ENCODE results near the gene CLDN16.
A peak's percentile ranks its signal among the peaks of the same experiment; 100 is the strongest.

Gene CLDN16, protein sequence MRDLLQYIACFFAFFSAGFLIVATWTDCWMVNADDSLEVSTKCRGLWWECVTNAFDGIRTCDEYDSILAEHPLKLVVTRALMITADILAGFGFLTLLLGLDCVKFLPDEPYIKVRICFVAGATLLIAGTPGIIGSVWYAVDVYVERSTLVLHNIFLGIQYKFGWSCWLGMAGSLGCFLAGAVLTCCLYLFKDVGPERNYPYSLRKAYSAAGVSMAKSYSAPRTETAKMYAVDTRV

DNA sequence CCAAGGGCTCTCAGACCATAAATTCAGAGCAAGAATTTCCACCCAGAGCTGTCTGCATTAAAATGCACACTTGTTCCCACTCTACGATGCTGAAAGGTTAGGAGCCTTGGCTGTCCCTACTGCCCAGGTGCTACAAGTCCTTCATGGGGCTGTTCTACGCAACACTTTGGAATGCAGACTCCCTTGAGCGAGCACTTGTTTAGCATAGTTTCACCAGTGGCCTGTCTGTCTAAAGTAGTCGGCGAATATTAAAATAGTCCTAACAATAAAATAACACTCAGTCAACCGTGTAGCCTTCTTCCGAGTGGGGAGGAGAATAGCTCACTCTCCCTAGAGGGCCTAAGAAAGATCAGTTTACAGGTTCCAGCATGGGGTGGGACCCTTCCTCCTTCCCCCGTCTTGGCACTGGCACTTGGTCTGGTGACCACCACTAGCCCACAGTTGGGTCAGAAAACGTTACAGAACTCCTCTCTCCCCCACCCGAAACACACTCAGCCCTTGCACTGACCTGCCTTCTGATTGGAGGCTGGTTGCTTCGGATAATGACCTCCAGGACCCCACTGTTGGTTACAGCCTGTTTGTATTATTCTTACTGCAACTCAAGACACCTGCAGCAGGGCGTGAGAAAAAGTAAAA lies at the start of gene CLDN16:
Gene CLDN16 (plus strand): TSS at position 586 of the 636 bp plus-strand sequence. CDS start 167 bp downstream, outside the sequence.
- no peak for DNase-seq (ENCODE audit: low read depth)

DNA sequence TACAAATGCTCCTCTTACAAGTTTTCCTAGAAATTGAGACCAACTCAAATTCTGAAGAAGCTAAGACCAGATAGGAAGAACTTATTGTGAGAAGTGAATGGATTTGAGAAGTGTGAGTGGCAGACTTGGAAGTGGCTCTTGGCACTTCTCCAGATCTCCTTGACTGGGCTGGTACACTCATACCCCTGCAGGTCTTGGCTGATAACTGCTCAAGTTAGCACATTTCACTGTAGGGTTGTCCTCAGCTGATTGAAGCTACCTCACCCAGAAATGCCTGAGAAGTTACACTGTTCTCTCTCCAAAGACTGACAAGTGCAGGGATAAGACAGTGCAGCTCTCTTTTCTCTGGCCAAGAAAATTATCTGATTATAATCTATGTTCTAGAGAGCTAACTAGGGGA lies 49.2 kb upstream of the CLDN16 start:
- no peak for DNase-seq (ENCODE audit: low read depth)

DNA sequence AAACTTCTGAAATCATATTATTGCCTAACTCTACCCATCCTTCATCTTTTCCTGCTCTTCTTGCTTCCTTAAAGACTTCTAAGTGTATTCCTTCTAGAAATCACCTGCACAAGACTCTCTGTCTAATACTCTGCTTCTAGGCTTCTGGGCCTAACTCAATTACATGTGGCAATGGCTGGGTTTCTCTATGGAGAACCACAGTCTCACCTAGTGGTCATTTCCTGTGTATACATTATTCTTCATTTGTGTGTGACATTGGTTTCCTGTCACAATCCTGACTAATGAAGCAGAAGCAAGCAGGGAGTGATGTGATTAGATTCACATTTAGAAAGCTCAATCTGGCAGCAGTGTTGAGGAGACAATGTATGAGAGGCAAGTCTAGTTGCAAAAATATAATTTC lies 48.8 kb upstream of the CLDN16 start:
- no peak for DNase-seq (ENCODE audit: low read depth)

DNA sequence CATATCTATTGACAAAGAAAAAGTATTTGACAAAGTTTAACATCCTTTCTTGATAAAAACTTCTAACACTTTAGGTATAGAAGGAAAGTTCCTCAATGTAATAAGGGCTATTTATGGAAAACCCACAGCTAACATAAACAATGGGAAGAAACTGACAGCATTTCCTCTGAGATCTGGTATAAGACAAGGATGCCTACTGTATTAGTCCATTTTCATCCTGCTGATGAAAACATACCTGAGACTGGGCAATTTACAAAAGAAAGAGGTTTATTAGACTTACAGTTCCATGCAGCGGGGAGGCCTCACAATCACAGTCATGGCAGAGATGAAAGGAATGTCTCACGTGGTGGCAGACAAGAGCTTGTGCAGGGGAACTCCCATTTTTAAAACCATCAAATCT lies 47.9 kb upstream of the CLDN16 start:
- no peak for DNase-seq (ENCODE audit: low read depth)

DNA sequence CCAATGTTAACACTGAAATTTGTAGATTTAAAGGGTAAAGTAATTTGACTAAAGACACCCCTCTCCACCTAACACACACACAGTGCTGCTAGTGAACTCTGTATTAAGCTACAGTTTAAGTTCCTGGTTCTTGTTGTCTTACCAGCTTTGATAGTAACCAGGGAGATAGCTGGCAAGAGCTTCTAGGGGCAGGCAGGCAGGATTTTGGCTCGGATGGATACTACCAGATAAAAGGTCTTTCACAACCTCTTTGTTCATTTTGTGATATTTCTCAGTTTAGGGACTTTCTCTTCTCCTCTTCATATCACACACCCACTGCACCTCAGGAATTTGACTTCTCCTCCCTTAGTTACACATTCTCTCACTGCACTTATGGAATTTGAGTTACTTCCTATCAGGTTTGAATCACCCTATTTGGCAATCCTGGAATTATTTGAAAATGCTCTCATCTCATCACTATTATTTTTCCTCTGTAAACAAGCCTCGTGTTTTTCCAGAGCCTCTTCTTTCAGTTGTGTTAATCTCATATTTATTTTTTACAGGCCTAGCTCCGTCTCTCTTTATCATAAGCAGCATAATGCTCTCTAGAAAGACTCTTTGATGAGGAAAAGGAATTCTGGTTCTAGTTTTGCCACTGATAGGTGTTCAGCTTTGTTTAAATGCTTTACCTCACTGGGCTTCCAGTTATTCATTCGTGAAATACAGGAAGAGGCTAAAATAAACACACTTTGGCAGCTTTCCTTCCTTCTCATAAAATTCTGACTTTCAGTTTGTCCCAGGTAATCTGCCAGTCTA lies 42.7 kb upstream of the CLDN16 start:
- DNase-seq (ENCODE audit: low read depth), result peak; percentile 81

DNA sequence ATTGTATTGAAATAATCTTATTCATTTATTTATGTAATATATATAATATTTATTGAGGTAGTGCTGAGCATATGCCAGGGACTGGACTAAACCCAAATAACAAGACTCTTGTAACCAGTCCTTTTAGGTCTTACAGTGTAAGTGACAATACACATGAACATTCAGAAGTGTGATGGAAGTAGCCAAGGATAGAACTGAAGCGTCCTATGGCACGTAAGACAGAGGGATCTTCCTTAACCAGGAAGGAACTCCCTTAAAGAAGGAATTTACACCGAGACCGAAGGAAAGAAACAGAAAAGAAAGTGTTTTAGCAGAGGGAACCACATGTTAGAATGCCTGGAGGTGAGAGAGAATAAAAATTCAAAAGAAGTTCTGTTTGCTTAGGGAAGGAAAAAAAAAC lies 42.1 kb upstream of the CLDN16 start:
- DNase-seq (ENCODE audit: low read depth), result no peak

DNA sequence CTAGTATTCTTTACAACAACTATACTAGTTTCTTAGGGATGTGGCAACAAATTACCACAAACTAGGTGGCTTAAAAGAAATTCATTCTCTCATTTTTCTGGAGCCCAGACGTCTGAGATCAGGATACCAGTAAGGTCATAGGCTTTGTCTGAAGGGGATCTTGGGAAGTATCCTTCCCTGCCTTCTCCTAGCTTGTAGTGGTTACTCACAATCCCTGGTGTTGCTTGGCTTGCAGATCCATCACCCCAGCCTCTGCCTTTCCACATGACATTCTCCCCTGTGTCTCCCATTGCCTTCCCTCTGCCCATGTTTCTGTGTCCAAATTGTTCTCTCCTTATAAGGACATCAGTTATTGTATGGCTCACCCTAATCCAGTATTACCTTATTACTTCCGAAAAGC lies 41.4 kb upstream of the CLDN16 start:
- no peak for DNase-seq (ENCODE audit: low read depth)

DNA sequence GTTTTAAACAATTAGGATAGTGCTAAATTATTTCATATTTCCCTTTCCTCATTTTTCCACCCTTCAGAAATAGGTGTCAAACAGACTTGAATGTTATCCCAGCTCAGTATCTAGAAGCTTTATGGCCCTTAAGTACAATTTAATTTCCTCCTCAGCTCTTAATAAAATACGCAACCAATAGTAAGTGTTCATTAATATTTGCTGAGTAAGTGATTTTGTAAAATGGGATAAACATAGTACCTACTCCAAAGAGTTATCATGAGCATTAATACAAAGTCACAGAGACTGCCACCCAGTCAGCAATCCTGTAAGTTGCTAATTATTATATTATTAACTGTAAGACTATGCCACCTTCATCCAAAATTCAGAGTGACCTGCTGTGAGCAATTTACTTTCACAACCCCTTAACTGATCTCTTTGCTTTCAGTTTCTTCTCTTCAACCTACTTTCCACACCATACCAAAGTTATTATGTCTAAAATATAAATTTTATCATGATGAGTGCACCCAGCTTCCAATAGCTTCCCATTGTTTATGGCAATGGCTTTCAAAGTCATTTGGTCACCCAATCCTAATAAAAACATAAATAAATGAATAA lies 35.0 kb upstream of the CLDN16 start:
- DNase-seq (ENCODE audit: low read depth), result no peak

DNA sequence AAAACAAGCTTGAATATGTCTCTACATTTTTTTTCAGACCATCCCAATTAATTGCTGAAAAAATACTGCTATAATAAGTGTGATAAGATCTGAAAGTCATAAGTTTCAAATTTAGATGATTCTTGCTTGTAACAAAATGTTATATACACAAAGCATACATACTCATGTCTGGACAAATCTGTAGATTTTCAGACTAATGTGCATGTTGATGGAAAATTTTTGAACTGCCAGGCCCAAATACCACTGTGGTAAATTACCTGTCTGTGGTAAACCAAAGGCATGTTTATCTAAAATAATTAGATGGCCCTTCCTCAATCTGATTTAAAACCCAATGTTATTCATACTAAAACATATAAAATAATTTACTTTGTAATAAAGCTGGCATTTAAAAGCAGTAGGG lies 31.7 kb upstream of the CLDN16 start:
- DNase-seq (ENCODE audit: low read depth), result no peak

DNA sequence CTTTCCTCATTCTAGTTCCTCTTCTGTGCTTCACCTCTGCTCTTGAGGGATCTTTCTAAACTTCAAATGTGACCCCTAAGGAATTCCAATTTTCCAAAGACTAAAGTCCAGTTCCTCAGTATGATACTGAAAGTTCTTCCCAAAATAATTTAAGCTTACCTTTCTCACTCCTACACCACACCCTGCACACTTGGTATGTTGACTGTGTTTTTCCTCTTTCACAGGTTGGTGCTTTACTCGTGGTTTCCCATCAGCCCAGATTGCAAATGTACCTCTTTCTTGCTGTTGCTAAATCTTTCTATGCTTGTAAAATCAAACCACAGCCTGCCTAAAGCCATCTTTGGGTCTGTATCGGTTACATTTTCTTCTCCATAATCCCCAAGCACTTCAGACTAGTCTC lies 30.5 kb upstream of the CLDN16 start:
- DNase-seq (ENCODE audit: low read depth), result no peak

DNA sequence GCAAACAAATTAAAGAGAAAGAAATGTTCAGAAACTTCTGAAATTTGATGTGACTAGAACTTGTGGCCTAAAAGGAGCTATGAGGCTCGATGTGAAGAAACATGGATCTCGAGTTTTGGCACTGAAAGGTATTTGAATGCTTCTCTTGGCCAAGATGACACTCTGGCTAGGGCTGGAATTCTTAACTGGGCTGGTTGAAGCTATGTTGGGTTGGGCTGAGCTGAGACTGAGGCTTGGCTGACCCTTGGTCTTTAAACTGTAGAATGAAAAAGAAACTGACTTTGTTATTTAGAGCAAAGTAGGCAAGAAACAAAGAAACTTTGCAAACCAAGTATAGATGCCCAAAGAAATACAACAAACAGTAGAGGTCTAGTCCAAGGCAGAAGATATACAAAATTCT lies 28.1 kb upstream of the CLDN16 start:
- DNase-seq (ENCODE audit: low read depth), result no peak

DNA sequence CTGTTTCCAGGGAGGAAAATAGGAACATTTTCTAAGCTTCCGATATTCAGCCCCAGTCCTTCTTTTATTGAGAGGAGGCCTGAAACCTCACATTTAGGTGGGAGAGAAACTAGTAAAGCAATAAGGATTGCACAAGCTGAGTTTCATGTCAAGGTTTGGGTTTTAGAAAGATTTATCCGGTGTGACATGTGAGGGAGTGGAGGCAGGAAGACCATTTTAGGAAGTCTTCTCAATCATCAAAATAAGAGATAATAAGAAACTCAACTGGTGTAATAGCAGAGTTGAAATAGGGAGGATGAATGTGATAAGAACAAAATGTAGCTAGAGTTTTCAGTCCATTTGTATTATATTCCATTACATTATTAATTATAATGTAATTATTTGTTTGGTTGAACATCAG lies 27.7 kb upstream of the CLDN16 start:
- DNase-seq (ENCODE audit: low read depth), result no peak

DNA sequence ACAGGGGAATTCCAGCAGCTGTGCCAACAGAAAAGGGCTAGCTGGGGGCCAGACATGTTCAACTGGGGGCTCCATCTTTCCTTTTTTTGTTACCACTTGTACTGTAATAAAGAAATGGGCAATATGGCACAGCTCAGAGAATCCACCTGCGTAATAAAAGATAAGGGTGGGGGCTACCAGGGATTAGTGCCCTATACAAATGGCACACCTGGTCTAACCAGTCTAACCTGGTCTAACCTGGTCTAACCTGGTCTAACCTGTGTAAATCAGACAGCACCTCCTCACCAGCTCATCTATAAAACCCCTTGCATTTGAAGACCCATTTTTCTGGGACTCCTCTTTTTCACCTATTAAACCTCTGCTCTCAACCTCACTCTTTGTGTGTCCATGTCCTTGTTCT lies 26.2 kb upstream of the CLDN16 start:
- DNase-seq (ENCODE audit: low read depth), result no peak

DNA sequence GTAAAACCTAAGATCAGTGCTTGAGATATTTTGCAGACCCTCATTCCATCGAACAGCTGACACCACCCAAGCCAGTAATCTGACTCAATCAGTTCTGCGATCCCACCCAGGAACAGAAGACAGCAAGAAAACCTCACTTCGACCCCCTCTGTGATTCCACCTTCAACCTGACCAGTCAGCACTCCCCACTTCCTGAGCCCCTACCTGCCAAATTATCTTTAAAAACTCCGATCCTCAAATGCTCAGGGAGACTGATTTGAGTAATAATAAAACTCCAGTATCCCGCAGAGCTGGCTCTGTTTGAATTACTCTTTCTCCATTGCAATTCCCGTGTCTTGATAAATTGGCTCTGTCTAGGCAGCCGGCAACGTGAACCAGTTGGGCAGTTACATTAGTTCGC lies 25.7 kb upstream of the CLDN16 start:
- DNase-seq (ENCODE audit: low read depth), result no peak

DNA sequence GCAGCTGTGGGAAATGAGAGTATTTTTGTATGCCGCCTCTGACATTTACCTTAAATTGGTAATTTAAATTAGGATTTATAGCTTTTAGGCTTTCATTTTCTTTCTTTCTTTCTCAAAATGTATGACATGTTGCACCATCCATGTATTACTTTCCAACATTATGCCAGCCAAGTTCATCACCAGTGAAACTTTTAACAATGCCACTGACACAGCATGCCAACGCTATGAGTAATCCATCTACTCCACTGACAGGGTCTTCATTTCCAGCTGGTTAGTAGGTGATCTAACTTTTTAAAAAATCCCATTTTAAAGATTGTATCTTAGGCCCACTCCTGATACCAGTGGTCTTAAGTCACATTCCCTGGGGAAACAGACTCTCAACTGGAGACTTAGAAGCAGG lies 21.8 kb upstream of the CLDN16 start:
- peak; percentile 40 for DNase-seq (ENCODE audit: low read depth)

DNA sequence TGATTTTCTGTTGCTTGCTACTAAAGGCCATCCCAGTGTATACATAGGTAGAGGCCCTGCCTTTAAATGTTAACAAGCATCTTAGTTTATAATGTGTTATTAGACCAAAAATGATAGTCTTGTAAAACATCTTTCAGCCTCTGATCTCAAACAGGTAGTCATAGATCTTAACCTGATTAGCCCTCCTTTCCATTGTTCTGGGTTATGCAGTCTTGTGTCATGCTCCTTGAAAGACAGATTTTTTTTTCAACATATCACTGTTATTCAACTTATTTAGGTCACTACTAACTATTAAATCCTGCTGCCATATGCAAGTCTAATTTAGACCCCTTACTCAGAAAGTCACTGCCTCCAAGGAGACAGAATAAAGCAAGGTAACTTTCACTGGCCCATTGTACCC lies 19.1 kb upstream of the CLDN16 start:
- DNase-seq (ENCODE audit: low read depth), result no peak

DNA sequence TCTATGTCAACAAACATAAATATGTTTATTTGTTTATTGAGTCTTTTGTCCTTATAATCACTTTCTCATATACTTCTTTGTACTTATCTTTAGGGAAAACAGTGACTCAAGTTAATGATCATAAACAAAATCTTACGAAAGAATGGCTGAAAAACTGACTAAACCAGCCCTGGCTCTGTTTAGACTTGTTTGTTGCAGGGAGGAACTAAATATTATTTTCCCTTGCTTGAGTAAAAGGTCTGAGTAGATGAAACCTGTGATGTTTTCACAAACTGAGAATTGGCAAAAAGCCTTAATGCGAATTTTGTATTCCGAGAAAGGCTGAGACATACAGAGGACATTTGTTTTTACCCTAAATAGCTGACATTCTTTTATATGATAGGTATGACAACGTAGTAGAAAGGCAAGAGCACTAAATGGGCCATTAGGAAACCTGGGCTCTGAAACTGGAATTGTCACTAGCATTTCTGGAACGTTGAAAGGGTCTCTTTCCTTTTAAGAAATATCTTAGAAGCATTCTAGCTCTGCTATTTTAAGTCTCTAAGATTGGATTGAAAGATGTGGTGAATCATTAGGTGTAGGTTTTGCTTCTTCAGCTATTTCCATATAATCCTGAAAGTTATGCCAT lies 18.2 kb upstream of the CLDN16 start:
- no peak for DNase-seq (ENCODE audit: low read depth)

DNA sequence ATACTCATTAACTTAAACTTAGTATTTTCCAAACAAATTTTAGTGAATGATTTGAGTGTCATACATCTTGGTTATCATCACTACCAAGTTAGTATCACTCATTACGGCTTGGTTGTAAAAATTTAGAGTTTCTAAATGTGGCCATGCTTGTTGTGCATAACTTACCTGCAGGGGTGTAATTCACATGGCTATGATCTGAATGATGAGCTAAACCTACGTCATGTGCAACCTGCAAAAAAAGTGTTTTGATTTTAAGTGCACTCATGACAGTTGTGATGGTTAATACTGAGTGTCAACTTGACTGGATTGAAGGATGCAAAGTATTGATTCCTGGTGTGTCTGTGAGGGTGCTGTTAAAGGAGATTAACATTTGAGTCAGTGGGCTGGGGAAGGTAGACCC lies 17.6 kb upstream of the CLDN16 start:
- DNase-seq (ENCODE audit: low read depth), result no peak

DNA sequence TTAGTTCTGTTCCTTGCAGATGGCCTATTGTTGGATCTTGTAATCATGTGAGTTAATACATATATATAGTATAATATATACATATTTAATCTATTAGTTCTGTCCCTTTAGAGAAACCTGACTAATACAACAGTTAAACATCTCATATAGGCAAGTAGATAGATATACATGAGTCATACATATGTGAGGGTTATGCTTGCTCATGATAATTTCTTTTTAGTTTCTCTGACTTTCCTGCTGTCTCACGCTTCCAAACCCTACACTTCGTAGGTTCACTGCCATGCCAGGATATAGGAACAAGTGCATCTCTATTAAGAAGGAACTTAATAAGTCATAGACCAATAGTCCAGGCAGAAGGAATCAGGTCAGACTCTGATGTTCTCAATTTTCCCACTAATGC lies 16.8 kb upstream of the CLDN16 start:
- no peak for DNase-seq (ENCODE audit: low read depth)

DNA sequence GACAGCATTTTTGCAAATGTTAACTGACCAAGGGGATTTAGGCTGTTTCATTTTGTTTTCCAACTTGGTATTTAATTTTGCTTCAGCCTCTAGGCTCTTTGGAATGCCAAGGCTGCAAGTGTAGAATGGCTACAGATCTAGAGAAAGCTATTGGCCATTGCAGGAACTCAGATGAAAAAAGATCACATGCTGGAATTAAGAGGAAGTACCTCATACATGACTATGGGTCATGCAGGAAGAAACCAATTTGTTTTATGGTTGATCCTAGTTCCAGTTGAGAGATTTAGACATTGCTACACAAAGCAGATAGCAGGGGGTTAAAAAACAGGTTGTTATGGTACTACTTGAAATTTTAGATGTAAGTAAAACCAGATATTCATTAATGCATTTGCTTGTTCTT lies 12.7 kb upstream of the CLDN16 start:
- DNase-seq (ENCODE audit: low read depth), result no peak

DNA sequence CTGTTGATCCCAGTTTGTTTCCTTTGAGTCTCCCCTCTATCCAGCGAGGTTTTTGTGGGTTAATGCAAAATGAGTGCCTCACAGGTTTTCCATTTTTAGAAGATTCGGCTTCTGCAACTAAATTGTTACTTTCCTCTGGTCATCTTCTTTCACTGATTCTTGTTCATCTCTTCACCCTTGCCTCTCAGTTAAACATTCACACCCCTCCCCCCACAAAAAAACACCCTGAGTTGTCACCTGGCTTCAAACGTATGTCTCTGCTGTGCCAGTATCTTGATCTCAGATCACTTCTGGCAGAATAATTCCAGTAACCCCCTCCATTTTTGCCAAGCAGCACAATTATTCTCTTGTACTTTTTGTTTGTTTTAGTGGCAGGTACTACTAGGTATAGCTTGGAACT lies 12.3 kb upstream of the CLDN16 start:
- no peak for DNase-seq (ENCODE audit: low read depth)

DNA sequence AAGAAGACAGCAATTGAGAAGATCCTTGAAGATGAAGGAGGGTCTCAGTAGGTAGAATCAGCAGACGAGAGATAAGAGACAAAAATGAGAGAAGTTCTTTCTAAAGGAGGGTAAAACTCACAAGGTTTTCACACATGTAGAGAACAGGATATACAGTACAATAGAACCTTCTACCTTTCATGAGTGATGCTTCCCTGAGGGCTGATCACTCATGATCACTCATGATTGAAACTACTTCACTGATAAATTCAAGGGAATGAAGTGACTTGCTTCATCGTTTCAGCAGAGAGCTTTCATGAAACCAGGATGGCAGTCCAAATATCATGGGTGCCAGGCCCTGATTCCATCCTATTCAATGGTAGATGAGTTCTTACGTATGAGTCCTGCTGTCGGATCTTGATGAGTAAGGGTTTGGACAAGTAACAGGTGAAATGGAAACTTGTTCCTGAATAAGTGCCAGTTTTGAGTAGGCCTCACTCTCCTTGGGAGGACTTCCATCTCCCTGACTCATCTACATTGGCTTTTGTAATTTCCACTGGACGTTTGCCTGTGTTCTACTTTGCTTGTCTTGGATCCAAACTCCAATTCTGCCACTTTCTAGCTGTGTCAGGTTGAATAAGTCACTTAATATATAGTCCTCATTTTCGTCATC lies 9.6 kb upstream of the CLDN16 start:
- peak; percentile 91 for DNase-seq (ENCODE audit: low read depth)

Data from fibroblast of gingiva (primary cell).